ENCODE results near the gene MSANTD1. TPM values are rescaled to one million over a fixed set of nuclear protein-coding genes. Genes with fewer than 3 reads are reported as not detected.

MSANTD1 gene
- total and polyA plus RNA-seq, 2 donors (not counting 1 experiment from before 2014, with no cell fraction given) = 0.78 to 5.5 TPM

GRCh38 chr4:3212391-3213105, 36.4 kb upstream of the MSANTD1 start:
- DNase-seq (no peak), ATAC-seq (ENCODE audit: low read depth) (no peak)
- no peaks in the 10 kb centered on the region for H3K79me2 ChIP-seq (ENCODE audit: control insufficient read depth, insufficient read depth, low read length)
- no peak overlapping the region for H3K27ac ChIP-seq (ENCODE audit: low read length in 2 of 2)
- Mint-ChIP-seq H3K27ac (no peak overlapping the region), H3K27me3 (no peaks in the 10 kb centered on the region), H3K4me1 (no peaks in the 10 kb centered on the region), H3K4me3 (no peak overlapping the region), H3K9me3 (ENCODE audit: insufficient read depth) (no peaks in the 10 kb centered on the region)
- TF ChIP-seq CTCF (IDR thresholded peaks at IDR 0.05) = no peak
- TF ChIP-seq EZH2 (IDR thresholded peaks at IDR 0.05; ENCODE audit: borderline replicate concordance, insufficient read depth, low read depth, low read length, poor library complexity, severe bottlenecking) = no peak
- WGBS (ENCODE audit: insufficient coverage) = 98% methylated on average over 10 of the region's 12 CpGs
- H3K9me3 ChIP-seq (ENCODE audit: control extremely low read depth in 1 of 3, control insufficient read depth in 2 of 3, insufficient read depth in 1 of 3, low read length in 2 of 3) = no peaks in the 10 kb centered on the region
- H3K4me3 ChIP-seq (ENCODE audit: control extremely low read depth in 1 of 5, extremely low read depth in 1 of 5, insufficient read depth in 1 of 5, low read depth in 2 of 5, low read length in 4 of 5) = no peak overlapping the region
- H4K20me1 ChIP-seq (ENCODE audit: control insufficient read depth, insufficient read depth, low read length, poor library complexity, severe bottlenecking) = no peaks in the 10 kb centered on the region
- ChIA-PET CTCF (interaction anchor here (1.0 kb wide), 1 partner anchor 134 kb away, joined by 3 read pairs; no protein-coding TSS in a partner anchor), POLR2A (no interaction called here)
- H3K36me3 ChIP-seq (replicated peaks in 1 of 2; ENCODE audit: control extremely low read depth in 1 of 2, control insufficient read depth in 1 of 2, extremely low read depth in 1 of 2, insufficient read depth in 2 of 2, low read length in 1 of 2) = peaks cover 0 to 88% of the 10 kb centered on the region in 2 experiments
- no peak overlapping the region for H2AFZ ChIP-seq (ENCODE audit: insufficient read depth, low read depth, low read length, poor library complexity, severe bottlenecking)
- no peaks in the 10 kb centered on the region for H3K27me3 ChIP-seq (replicated peaks in 1 of 4; ENCODE audit: control extremely low read depth in 1 of 4, control insufficient read depth in 3 of 4, insufficient read depth in 4 of 4, low read length in 3 of 4)
- no peaks in the 10 kb centered on the region for H3K4me1 ChIP-seq (ENCODE audit: control insufficient read depth in 2 of 2, insufficient read depth in 2 of 2, low read length in 2 of 2)
- H3K9ac ChIP-seq (ENCODE audit: low read length) = no peak overlapping the region
- H3K4me2 ChIP-seq (replicated peaks; ENCODE audit: low read depth, low read length, poor library complexity, severe bottlenecking) = no peak overlapping the region
- intact Hi-C loops (cut with micrococcal nuclease) = no loop called here

- Histone ChIP-seq H3K4me1 (ENCODE audit: control insufficient read depth in 2 of 2, insufficient read depth in 2 of 2, low read length in 2 of 2) (no peaks in the 10 kb centered on the region), H3K9me3 (ENCODE audit: control extremely low read depth in 1 of 3, control insufficient read depth in 2 of 3, insufficient read depth in 1 of 3, low read length in 2 of 3) (no peaks in the 10 kb centered on the region), H3K27me3 (replicated peaks in 1 of 4; ENCODE audit: control extremely low read depth in 1 of 4, control insufficient read depth in 3 of 4, insufficient read depth in 4 of 4, low read length in 3 of 4) (no peaks in the 10 kb centered on the region), H4K20me1 (ENCODE audit: control insufficient read depth, insufficient read depth, low read length, poor library complexity, severe bottlenecking) (no peaks in the 10 kb centered on the region), H3K9ac (ENCODE audit: low read length) (no peak overlapping the region), H2AFZ (ENCODE audit: insufficient read depth, low read depth, low read length, poor library complexity, severe bottlenecking) (no peak overlapping the region), H3K4me3 (ENCODE audit: control extremely low read depth in 1 of 5, extremely low read depth in 1 of 5, insufficient read depth in 1 of 5, low read depth in 2 of 5, low read length in 4 of 5) (no peak overlapping the region), H3K27ac (ENCODE audit: low read length in 2 of 2) (no peak overlapping the region), H3K4me2 (replicated peaks; ENCODE audit: low read depth, low read length, poor library complexity, severe bottlenecking) (no peak overlapping the region), H3K36me3 (replicated peaks in 1 of 2; ENCODE audit: control extremely low read depth in 1 of 2, control insufficient read depth in 1 of 2, extremely low read depth in 1 of 2, insufficient read depth in 2 of 2, low read length in 1 of 2) (peaks cover 0 to 90% of the 10 kb centered on the region in 2 experiments), H3K79me2 (ENCODE audit: control insufficient read depth, insufficient read depth, low read length) (no peaks in the 10 kb centered on the region)
- H3K4me3 Mint-ChIP-seq = no peak overlapping the region
- TF ChIP-seq CTCF (IDR thresholded peaks at IDR 0.05) = no peak
- no peak for TF ChIP-seq EZH2 (IDR thresholded peaks at IDR 0.05; ENCODE audit: borderline replicate concordance, insufficient read depth, low read depth, low read length, poor library complexity, severe bottlenecking)
- no peaks in the 10 kb centered on the region for H3K4me1 Mint-ChIP-seq
- WGBS (ENCODE audit: insufficient coverage) = 100% methylated on average over 2 of the region's 4 CpGs
- DNase-seq = no peak
- no peak overlapping the region for H3K27ac Mint-ChIP-seq
- ChIA-PET POLR2A (no interaction called here), CTCF (no interaction called here)
- ATAC-seq (ENCODE audit: low read depth) = no peak
- no peaks in the 10 kb centered on the region for H3K27me3 Mint-ChIP-seq
- intact Hi-C loops (cut with micrococcal nuclease) = no loop called here
- H3K9me3 Mint-ChIP-seq (ENCODE audit: insufficient read depth) = no peaks in the 10 kb centered on the region
These were observed 35.9 kb upstream of the MSANTD1 start for GRCh38 chr4:3213106-3213425.

Measured in B cell (primary cell).